Skeletal muscle satellite cell (primary cell): ENCODE data around the gene CYRIA. TPM values are rescaled to one million over a fixed set of nuclear protein-coding genes. Genes with fewer than 3 reads are reported as not detected.
A peak's percentile ranks its signal among the peaks of the same experiment; 100 is the strongest.

Experiments
- H3K27me3 ChIP-seq: 2 replicates; pipeline ENCODE4 v1.7.0; 2013; ENCODE audit warnings: low read length; ENCODE audit not compliant: control insufficient read depth, insufficient read depth
- H3K36me3 ChIP-seq: 2 replicates; pipeline ENCODE4 v1.7.0; 2013; ENCODE audit warnings: mild to moderate bottlenecking, control low read depth, low read length; ENCODE audit not compliant: insufficient read depth
- H3K4me1 ChIP-seq: 2 replicates; pipeline ENCODE4 v1.7.0; 2013; ENCODE audit warnings: low read length; ENCODE audit not compliant: control insufficient read depth, insufficient read depth
- H3K4me2 ChIP-seq: 2 replicates; pipeline ENCODE4 v1.7.0; 2013; ENCODE audit warnings: mild to moderate bottlenecking, low read length
- H3K4me3 ChIP-seq: 2 replicates; pipeline ENCODE4 v1.7.0; 2013; ENCODE audit warnings: low read length
- H3K9ac ChIP-seq: 2 replicates; pipeline ENCODE4 v1.7.0; 2013; ENCODE audit warnings: mild to moderate bottlenecking, low read depth, low read length, moderate library complexity
- H3K9me3 ChIP-seq: replicated peaks from 2 replicates; pipeline ENCODE4 v1.7.0; 2013; ENCODE audit warnings: mild to moderate bottlenecking, control low read depth, low read length
- total RNA-seq: library from RNA; depleted of rRNA; stranded (reverse); fragments of >200 nt; gene quantifications from 2 replicates; pipeline ENCODE4 v1.2.3, GENCODE V29; 2012; rRNA removed

The CYRIA gene
- 1.3 and 4.6 TPM in 2 replicates for total RNA-seq

DNA sequence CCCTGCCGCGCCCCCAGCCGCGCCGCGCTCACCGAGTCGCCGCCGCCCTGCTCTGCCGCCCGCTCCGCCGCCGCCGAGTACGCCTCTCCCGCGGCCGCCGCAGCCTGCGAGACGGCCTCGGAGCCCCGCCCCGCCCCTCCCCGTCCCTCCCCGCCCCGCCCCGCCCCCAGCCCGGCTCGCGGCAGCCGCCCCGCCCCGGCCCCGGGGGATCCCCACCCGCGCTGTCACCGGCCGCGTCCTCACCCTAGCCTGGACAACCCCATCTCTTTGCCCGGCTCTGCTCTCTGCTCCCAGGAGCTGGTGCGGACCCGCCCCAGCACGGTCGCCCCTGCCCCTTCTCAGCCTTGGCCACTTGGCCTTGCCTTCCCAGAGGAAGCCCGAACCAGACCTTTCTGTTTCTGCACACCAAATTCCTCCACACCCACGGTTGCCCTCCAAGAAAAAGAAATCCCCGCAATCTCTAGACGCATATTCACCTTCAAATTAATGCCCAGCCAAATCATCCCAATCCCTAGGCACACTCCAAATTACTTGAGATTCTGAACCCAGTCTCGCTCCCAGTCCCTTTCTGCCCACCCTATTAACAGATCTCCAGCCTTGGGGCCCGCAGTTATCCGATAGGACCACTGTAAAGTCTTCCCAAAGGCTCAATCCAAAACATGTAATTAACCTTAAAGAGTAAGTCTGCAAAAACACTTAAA is at the start of gene CYRIA:
Gene CYRIA, minus strand, starts transcription at position 87 of the 701 bp plus-strand sequence. CDS start 77,715 bp downstream, outside the sequence.
- Histone ChIP-seq H3K4me2 (peak within 1 kb of the TSS; percentile 96), H3K9me3 (no peaks in the 10 kb centered on the region), H3K9ac (peak within 1 kb of the TSS; percentile 76), H3K4me1 (peaks cover 33% of the 10 kb centered on the region), H3K27me3 (peaks cover 6% of the 10 kb centered on the region), H3K36me3 (no peaks in the 10 kb centered on the region), H3K4me3 (peak within 1 kb of the TSS; percentile 76)

DNA sequence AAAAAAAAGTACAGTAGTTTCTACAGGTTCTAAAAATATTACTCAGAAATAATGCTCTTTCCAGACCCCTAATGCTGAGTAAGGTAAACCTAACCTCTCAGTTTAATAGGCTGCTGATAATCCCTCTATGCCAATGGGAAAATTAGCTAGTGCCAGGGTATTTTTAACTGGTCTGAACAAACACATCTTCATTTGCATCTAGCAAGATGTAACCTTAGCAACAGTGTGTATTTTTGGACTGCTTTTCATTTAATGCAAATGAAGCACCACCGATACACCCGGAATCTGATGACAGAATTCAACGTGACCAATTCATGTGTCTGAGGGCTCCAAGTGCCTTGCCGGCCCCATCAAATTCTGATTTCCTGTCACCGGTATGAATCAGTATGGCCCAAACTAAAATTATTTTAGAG is 47.4 kb upstream of the CYRIA start:
- Histone ChIP-seq H3K36me3 (no peaks in the 10 kb centered on the region), H3K9me3 (no peaks in the 10 kb centered on the region), H3K4me1 (peaks cover 3% of the 10 kb centered on the region), H3K9ac (no peak overlapping the region), H3K27me3 (no peaks in the 10 kb centered on the region), H3K4me3 (no peak overlapping the region), H3K4me2 (no peak overlapping the region)

DNA sequence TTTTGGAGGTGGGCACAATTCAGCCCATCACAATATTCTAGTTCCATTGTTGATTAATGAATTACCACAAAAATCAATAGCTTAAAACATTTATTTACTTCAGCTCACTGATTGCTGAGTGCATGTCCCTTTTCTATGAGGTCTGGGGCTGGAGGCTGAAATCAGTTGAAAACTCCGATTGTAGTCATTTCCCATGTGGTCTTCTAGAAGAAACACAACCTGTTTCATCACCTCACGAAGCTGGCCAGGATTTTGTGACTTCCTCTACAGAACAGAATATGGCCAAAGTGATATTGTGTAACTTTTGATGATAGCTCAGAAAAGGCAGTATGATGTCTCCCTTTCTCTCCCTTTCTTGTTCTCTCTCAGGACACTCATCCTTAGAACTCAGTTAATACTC is 44.1 kb upstream of the CYRIA start:
- no peak overlapping the region for H3K9ac ChIP-seq
- no peak overlapping the region for H3K4me3 ChIP-seq
- H3K27me3 ChIP-seq, result no peaks in the 10 kb centered on the region
- H3K4me1 ChIP-seq, result no peaks in the 10 kb centered on the region
- H3K36me3 ChIP-seq, result no peaks in the 10 kb centered on the region
- H3K4me2 ChIP-seq, result no peak overlapping the region
- no peaks in the 10 kb centered on the region for H3K9me3 ChIP-seq

DNA sequence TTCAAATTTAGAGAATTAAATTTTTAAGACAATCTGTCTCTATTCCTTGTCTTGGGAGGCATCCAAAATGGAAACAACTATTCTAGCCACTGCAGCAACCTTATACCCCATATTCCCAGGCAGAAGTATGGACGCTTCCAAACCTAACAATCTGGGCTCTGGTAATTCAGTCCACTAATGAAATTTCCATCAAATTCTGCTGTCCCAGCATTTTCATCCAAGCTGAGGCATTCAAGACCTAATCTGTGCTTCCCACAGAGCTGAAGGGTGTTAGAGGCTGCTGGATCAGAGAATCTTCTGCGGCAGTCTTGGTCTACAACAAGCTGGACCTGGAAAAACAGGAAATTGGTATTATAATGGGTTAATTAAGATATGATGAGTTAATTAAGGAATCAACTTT is 42.5 kb upstream of the CYRIA start:
- no peaks in the 10 kb centered on the region for H3K9me3 ChIP-seq
- no peaks in the 10 kb centered on the region for H3K36me3 ChIP-seq
- no peak overlapping the region for H3K4me2 ChIP-seq
- no peak overlapping the region for H3K9ac ChIP-seq
- no peaks in the 10 kb centered on the region for H3K4me1 ChIP-seq
- no peak overlapping the region for H3K4me3 ChIP-seq
- no peaks in the 10 kb centered on the region for H3K27me3 ChIP-seq

DNA sequence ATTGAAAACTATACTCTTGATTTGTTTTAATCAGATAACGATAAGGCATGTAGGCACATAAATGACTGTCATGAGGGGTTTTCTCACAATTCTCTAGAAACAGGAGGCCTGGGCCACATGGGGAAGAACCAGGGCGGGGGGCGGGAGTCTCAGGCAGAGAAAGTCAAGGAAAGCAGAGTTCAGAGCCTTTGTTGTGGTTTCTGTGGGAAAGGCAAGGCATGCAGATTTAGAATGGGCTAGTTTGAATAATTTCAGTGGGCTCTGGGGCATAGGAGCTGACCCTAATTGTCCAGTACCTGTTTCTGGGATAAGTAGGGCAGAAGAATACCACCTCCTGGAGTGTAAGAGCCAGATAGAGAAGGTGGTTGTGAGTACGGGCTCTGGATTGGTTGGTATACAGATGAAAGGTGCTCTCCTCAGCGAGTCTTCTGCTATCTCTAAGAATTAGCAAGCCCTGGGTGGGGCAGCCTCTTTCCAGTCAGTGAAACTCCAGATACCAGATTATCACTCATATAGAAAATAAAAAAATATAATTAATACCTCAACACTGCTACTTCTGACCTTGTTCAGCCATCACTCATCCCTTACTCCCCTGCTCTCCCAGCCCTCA is 41.5 kb upstream of the CYRIA start:
- H3K4me2 ChIP-seq, result no peak overlapping the region
- no peak overlapping the region for H3K9ac ChIP-seq
- no peaks in the 10 kb centered on the region for H3K27me3 ChIP-seq
- no peaks in the 10 kb centered on the region for H3K9me3 ChIP-seq
- no peaks in the 10 kb centered on the region for H3K36me3 ChIP-seq
- H3K4me1 ChIP-seq, result no peaks in the 10 kb centered on the region
- no peak overlapping the region for H3K4me3 ChIP-seq

DNA sequence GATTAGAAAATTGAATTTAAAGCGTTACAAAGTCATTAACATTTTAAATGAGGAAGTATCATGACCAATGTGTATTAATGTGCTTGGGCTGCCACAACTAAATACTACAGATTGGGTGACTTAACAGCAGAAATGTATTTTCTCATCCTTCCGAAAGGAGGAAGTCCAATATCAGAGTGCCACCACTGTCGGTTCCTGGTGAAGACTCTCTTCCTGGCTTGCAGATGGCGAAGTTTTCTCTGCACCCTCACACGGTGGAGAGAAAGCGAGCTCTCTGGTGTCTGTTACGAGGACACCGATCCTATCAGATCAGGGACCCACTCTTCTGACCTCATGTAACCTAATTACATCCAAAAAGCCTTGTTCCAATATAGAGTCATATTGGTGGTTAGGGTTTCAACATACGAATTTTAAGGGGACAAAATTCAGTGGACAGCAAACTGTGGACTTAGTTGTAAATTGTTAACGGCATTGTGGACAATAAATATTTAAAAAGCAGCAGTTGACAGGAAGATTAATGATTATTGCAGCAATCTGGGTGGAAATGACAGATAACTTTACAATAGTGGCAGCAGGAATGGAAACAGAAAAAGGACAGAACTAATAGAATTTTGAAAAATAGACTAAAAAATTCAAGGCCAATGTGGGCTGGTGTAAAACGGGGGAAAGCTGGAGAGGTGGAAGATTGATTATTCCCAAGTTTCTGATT is 35.1 kb upstream of the CYRIA start:
- Histone ChIP-seq H3K9ac (no peak overlapping the region), H3K36me3 (no peaks in the 10 kb centered on the region), H3K27me3 (no peaks in the 10 kb centered on the region), H3K4me1 (no peaks in the 10 kb centered on the region), H3K4me2 (no peak overlapping the region), H3K9me3 (no peaks in the 10 kb centered on the region), H3K4me3 (no peak overlapping the region)

DNA sequence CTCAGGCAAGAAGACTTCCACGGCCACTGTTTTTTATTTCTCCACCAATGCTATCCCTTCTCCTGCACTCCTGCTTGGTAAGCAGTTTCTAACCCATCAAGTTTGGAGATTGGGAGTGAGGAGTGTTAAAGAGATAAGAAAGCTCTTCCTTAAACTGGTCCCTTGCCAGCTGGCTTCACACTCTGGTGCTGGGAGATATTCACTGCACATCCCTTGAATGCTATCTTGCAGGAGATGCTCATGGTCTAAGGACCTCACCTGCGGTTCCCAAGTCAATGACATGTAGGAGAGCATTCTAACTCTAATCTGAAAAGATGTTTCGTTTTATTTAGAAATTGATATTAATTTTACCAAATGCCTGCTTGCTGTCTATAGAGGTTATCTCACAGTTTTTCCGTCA is 28.2 kb upstream of the CYRIA start:
- H3K9ac ChIP-seq, result no peak overlapping the region
- H3K27me3 ChIP-seq, result no peaks in the 10 kb centered on the region
- no peaks in the 10 kb centered on the region for H3K4me1 ChIP-seq
- H3K4me3 ChIP-seq, result no peak overlapping the region
- no peaks in the 10 kb centered on the region for H3K9me3 ChIP-seq
- no peak overlapping the region for H3K4me2 ChIP-seq
- H3K36me3 ChIP-seq, result no peaks in the 10 kb centered on the region

DNA sequence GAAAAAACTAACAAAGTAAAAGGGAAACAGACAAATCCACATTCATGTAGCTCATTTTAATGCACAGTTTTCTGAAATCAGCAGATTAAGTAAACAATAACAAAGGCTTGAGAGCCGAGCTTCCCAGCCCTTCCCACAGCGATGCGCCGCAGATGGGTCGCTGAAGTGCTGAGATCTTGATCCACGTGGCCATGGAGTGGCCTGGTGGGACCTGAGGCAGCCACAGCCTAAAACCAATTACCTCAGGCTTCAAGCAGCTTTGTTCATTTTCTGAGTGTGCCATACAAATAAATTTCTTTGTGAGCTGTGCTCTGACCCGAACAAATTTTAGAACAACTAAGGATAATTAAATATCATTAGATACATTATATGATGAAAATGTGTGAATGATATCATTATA is 25.6 kb upstream of the CYRIA start:
- no peaks in the 10 kb centered on the region for H3K27me3 ChIP-seq
- no peak overlapping the region for H3K4me2 ChIP-seq
- H3K4me3 ChIP-seq, result no peak overlapping the region
- no peaks in the 10 kb centered on the region for H3K4me1 ChIP-seq
- H3K36me3 ChIP-seq, result no peaks in the 10 kb centered on the region
- no peak overlapping the region for H3K9ac ChIP-seq
- no peaks in the 10 kb centered on the region for H3K9me3 ChIP-seq

DNA sequence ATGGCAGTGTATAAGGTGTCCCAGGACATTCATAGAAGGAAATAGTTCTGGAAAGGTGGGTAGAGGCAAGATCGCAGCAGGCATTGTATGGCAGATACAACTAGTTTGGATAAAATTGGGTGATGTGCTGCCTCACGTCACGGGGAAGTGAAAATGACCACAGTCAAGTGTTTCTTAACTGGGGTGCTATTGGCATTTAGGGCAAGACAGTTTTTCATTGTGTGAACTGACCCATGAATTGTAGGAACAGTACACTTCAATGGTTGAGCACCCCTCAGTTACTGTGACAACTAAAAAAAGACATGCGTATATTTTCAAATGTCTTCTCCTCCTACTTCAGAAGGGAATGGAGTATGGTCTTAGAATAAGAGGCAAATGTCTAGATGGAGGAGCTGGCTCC is 22.3 kb upstream of the CYRIA start:
- Histone ChIP-seq H3K4me1 (no peaks in the 10 kb centered on the region), H3K27me3 (peaks cover 15% of the 10 kb centered on the region), H3K4me2 (no peak overlapping the region), H3K36me3 (no peaks in the 10 kb centered on the region), H3K4me3 (no peak overlapping the region), H3K9ac (no peak overlapping the region), H3K9me3 (no peaks in the 10 kb centered on the region)

DNA sequence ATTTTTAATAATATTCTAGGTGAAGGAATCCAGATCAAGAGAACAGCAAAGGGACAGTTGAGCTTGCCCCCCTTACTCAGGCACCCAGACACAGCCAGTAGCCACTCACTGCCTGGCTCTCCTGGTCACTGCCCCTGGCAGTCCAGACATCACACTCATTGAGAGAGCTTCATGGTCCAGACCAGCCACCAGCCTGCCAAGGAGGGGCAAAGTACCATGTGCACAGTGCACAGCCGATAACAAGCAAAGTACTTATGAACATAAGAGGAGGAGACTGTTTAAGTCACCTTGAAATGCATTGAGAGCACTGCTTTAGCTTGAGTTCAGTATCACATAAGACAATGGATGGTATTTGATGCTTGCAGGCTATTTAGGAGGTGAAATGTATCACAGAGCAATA is 21.6 kb upstream of the CYRIA start:
- Histone ChIP-seq H3K9ac (no peak overlapping the region), H3K4me3 (no peak overlapping the region), H3K27me3 (peaks cover 20% of the 10 kb centered on the region), H3K4me2 (no peak overlapping the region), H3K4me1 (no peaks in the 10 kb centered on the region), H3K9me3 (no peaks in the 10 kb centered on the region), H3K36me3 (no peaks in the 10 kb centered on the region)

DNA sequence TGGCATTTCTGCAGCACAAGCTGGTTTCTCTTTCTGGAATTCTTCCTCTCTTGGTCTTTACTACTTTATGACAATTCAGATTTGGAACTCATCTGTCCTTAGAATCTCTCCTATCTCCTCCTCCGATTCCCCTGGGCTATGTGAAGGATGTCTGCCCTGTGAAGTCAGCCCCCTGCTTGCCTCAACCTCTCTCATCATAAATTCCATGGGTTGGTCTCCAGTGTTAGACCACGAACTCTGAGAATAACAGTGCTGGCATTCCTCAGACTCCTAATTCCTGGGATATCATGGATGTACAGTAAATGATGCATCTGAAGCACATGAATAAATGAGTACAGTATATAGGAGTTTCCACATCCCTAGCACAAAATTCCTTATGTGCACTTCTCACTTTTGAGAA is 21.0 kb upstream of the CYRIA start:
- no peaks in the 10 kb centered on the region for H3K36me3 ChIP-seq
- peaks cover 21% of the 10 kb centered on the region for H3K27me3 ChIP-seq
- no peaks in the 10 kb centered on the region for H3K4me1 ChIP-seq
- no peak overlapping the region for H3K4me3 ChIP-seq
- H3K9me3 ChIP-seq, result no peaks in the 10 kb centered on the region
- H3K4me2 ChIP-seq, result no peak overlapping the region
- no peak overlapping the region for H3K9ac ChIP-seq
